NOMO-1 (cell line): ENCODE data around the gene USH2A.

Experiments used
- DNase-seq, 2 experiments: peaks; one replicate each; lab custom pipeline; 2025; ENCODE audit not compliant: unreplicated experiment in 2 of 2; lab: John Stamatoyannopoulos, UW

Gene USH2A

DNA sequence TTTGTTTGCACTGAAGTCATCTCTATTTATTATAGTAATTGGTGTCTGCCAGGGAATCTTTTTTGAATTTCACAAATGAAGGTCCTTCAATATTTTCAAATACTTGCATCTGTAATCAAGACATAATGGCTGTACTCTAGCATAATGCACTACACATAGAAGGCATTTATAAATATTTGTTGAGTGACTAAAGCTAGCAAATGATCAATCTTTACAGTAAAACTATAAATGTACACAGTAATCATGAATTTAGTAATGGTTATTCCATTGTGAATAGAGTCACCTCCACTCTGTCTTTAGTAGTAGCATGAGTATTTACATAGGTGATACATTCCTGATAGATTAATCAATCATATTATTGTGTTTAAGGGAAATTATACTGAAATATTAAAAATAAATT lies 119.6 kb downstream of the USH2A start:
- DNase-seq = no peak

- no peak for DNase-seq
Observed at GRCh38 chr1:216293683-216294082, 129.6 kb downstream of the USH2A start.

DNA sequence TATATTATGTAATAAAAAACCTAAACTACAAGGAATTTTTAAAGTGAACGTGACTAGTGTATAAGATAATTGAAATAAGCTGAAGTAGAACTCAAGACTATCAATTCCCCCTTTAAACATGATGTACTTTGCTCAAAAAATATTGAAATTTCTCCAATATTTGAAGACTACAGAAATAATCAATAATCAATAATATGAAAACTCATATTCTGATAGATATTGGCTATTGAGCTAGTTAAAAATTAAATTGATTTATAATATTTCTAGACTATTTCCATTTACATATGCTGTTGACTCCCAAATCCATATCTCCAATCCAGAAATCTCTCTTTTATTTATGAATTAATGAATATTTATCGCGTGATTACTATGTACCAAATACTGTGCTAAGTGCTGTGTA lies 133.2 kb downstream of the USH2A start:
- no peak for DNase-seq

DNA sequence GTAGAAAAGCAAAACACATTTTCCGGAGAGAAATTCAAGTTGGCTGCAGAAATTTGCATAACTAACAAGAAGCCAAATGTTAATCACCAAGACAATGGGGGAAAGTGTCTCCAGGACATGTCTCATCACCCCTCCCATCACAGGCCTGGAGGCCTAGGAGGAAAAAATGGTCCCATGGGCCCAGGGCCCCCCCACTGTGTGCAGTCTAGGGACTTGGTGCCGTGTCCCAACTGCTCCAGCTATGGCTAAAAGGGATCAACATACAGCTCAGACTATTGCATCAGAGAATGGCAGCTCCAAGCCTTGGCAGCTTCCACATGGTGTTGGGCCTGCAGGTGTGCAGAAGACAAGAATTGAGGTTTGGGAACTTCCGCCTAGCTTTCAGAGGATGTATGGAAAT lies 138.2 kb downstream of the USH2A start:
- DNase-seq = no peak

GRCh38 chr1:216281757-216282156 lies 141.5 kb downstream of the USH2A start:
- no peak for DNase-seq

GRCh38 chr1:216270086-216270773 lies 153.0 kb downstream of the USH2A start:
- no peak for DNase-seq

GRCh38 chr1:216261631-216262030 lies 161.6 kb downstream of the USH2A start:
- no peak for DNase-seq

GRCh38 chr1:216258856-216259255 lies 164.4 kb downstream of the USH2A start:
- no peak for DNase-seq

DNA sequence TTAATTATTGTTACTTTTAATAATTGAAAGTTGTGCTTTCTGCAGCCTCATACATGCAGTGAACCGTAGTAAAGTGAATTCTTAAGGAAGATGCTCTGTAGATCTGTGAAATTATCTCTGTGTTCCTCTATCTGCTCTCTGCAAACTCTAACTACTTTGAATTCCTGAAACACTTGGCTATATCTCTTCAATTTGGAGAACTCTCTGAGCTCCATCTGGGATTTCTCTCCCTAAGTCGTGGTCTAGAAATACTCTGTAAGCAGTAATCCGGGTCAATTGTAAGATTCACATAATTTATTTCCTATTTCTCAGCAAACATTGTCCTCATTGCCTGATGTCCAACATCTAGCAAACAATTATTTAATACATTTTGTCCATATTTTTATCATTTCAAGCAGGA lies 164.9 kb downstream of the USH2A start:
- DNase-seq = no peak

DNA sequence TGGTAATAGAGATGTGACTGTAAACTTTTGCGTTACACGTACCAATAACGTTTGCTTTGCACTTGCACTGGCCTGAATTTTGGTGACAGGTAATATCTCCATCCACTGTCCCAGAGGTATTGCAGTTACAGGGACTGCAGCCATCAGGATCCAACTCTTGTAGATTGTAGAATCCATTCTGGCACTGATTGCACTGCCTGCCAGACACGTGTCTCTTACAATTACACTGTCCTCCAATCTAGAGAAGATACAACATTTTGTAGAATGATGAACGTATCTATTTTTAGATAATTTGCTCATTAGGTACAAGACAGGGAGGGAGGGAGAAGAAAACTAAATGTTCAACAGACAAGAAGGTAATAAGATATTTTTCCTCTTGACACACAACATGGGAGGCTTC lies 172.4 kb downstream of the USH2A start:
- DNase-seq = peak in 1 of 2 experiments; percentile 1

DNA sequence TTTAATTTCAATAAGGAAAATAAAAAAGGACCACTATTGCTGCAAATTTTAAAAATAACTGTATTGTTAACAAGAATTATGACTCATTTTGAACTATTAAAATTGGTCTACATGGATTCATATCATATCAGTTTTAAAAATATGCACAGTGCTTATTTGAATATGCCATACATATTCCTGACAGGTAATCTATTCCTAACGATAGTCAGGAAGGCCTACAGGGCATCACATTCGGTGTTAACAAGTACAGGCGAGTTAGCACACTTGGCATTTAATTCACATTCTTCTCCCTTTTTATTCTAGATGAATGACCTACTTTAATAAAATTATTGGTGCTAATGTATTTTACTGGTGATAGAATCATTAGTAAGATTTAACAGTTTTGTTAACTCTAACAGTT lies 174.6 kb downstream of the USH2A start:
- DNase-seq = no peak

DNA sequence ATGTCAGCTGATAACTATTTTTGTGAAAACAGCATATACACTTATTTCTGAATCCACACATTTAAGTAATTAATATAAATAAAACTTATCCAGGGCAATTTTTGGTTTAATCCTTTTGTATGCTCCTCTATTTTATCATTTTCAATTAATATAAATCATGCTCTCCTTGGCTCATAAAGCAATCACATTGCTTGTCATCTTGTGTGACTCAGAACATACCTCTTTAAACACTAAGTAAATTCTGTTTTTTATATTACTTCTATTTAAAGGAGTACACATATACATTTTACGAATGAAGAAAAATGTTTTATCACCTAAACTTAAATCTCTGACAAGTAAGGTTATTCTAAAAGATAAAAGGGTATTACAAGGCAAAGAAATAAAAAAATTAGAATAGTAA lies 175.3 kb downstream of the USH2A start:
- DNase-seq = no peak

DNA sequence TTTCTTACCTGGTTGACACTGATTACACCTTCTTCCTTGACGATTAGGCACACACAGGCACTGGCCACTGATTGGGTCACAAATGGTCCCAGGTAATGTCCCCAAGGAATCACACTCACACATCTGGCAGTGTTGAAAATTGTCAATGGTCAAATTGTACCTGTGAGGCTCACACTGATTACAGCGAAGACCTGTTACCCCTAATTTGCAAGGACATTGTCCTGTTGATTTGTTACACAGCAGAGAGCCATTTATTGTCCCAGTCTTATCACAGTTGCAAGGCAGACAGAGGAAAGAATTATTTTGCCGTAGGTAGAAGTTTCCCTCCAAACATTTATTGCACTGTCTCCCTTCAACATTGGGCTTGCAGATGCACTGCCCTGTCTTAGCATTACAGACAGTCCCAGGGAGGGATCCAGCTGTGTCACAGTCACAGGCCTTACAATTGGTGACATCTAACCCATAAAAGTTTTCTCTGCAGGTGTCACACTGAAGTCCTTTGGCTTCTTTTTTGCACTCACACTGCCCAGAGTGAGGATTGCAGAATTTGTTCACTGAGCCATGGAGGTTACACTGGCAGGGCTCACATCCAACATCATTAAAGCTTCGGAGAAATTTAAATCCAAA lies 176.6 kb downstream of the USH2A start:
- no peak for DNase-seq

GRCh38 chr1:216238844-216239243 lies 184.4 kb downstream of the USH2A start:
- DNase-seq = no peak

GRCh38 chr1:216237927-216238542 lies 185.2 kb downstream of the USH2A start:
- DNase-seq = no peak

GRCh38 chr1:216224233-216224632 lies 199.0 kb downstream of the USH2A start:
- no peak for DNase-seq

- DNase-seq = peak; percentile 6 to 7
Observed at GRCh38 chr1:216223486-216223885, 199.8 kb downstream of the USH2A start.

GRCh38 chr1:216222288-216222687 lies 201.0 kb downstream of the USH2A start:
- no peak for DNase-seq

- peak; percentile 22 to 82 for DNase-seq
Observed at GRCh38 chr1:216221260-216221700, 202.0 kb downstream of the USH2A start.

DNA sequence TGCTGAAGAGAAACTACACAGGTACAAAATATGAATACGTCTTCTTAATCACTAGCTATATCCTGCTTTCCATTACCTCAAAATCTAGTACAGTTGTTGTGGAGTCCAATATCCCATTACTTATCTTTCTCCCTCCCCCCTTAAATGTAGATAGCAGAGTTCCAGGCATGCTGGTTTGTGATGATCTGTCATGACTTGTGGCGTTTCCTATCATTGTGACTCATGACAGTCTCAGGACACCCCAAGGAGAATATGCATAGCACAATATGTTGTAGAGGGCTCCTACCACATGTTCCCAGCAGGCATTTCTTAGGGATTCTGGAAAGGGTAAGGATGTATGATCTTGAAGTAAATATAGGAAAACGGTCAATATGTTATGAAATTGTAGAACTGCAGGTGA lies 206.9 kb downstream of the USH2A start:
- no peak for DNase-seq

DNA sequence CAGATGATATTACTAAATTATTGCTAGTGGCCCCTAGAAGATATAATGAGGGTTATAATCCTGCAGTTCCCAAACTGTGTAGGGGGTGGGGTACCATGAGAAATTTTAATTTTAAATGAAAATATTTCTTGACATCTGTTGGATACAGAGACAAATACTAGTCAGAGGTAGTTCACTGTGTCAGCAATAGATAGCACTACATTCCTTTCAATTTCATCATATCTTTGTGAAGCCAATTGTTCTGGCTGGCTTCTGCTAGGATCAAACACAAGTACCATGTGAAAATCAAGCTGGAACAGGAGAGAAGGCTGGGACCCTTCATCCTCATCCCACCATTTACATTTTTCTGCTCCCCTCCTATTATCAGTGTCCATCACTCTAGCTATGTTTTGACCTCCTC lies 208.1 kb downstream of the USH2A start:
- no peak for DNase-seq

GRCh38 chr1:216212826-216213225 lies 210.4 kb downstream of the USH2A start:
- DNase-seq = peak in 1 of 2 experiments; percentile 16
